SK-N-SH (cell line): ENCODE results near the gene SSX2IP. TPM values are rescaled to one million over a fixed set of nuclear protein-coding genes. Genes with fewer than 3 reads are reported as not detected.

Experiments used
- polyA plus RNA-seq, 3 experiments: library from polyadenylated mRNA; depleted of rRNA; stranded (reverse); fragments of >200 nt; gene quantifications; 2 replicates each; pipeline ENCODE4 v1.2.3, GENCODE V29; 2012

The SSX2IP gene
- polyA plus RNA-seq, 1 of the 3 experiments (the other 2 are of a cell fraction), result 7.7 TPM

Other genes starting within 250 kb of the SSX2IP start
- gene RPF1, start 211.2 kb downstream of the SSX2IP start, polyA plus RNA-seq (2012; rRNA removed), result 22.6 and 27.1 TPM in 2 replicates
- gene SPATA1, start 184.1 kb downstream of the SSX2IP start, polyA plus RNA-seq (2012; rRNA removed), result 1.2 and 1.6 TPM in 2 replicates
- 67.0 and 104 TPM in 2 replicates for gene GNG5, start 183.9 kb downstream of the SSX2IP start, polyA plus RNA-seq (2012; rRNA removed)
- gene CTBS, start 116.0 kb downstream of the SSX2IP start, polyA plus RNA-seq (2012; rRNA removed), result 16.6 and 23.4 TPM in 2 replicates
- gene LPAR3, start 202.7 kb upstream of the SSX2IP start, polyA plus RNA-seq (2012; rRNA removed), result 0.08 and 0.11 TPM in 2 replicates